ENCODE data around the gene KRT82. TPM values are rescaled to one million over a fixed set of nuclear protein-coding genes. Genes with fewer than 3 reads are reported as not detected.

The KRT82 gene
- total and polyA plus RNA-seq, 7 donors = not detected

- 61 to 65% (median 64%) methylated on average over 20 of the region's 20 CpGs for WGBS, 3 donors
- H3K36me3 ChIP-seq (ENCODE audit: insufficient read depth in 1 of 2, low read depth in 1 of 2) = no peaks in the 10 kb centered on the region
- no peak within 1 kb of the TSS for H3K27ac ChIP-seq
- no peaks in the 10 kb centered on the region for H3K4me1 ChIP-seq
- ATAC-seq = no peak
- no peaks in the 10 kb centered on the region for H3K9me3 ChIP-seq
- DNase-seq = no peak
- no peak within 1 kb of the TSS for H3K4me3 ChIP-seq
- peaks cover 0 to 21% (median 2%) of the 10 kb centered on the region in 3 donors for H3K27me3 ChIP-seq (ENCODE audit: insufficient read depth in 3 of 3, low read length in 2 of 3)
- TF ChIP-seq CTCF (IDR thresholded peaks at IDR 0.05) = no peak
- intact Hi-C loops (cut with DNase I) = no loop called here
These were observed 28.1 kb upstream of the KRT82 start, which contains the start of gene KRT75 for GRCh38 chr12:52434081-52434733. Gene KRT75 (minus strand): TSS chr12:52434371. CDS start chr12:52434304, 67 bp downstream.

DNA sequence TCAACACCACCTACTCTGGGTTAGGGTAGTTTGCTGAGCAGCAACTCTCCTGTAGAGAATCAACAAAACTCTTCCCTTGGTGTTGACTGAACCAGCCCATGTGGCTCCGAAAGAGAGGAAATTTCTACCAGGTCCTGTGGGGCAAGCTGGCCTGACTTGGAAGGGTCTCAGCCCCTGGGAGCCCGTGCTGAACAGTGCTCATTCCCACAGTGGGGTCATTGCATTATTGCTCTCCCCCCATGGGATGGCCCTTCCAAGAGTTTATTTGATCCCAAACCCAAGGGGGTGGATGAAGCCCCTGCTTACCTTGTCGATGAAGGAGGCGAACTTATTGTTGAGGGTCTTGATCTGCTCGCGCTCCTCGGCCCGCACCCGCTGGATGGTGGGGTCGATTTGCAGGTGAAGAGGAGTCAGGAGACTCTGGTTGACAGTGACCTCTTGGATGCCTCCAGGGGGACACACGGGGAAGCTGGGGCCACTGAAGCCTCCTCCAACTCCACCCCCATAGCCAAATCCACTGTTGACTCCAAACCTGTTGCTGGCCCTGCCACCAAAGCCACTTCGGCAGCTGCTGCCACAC lies 27.5 kb upstream of the KRT82 start:
- intact Hi-C loops (cut with DNase I) = no loop called here
- 87 to 89% (median 88%) methylated on average over 12 of the region's 12 CpGs for WGBS, 3 donors
- DNase-seq (no peak), ATAC-seq (no peak)
- H3K4me1 ChIP-seq = no peaks in the 10 kb centered on the region
- H3K36me3 ChIP-seq (ENCODE audit: insufficient read depth in 1 of 2, low read depth in 1 of 2) = no peaks in the 10 kb centered on the region
- no peak overlapping the region for H3K4me3 ChIP-seq
- H3K27me3 ChIP-seq (ENCODE audit: insufficient read depth in 3 of 3, low read length in 2 of 3) = peaks cover 0 to 23% (median 2%) of the 10 kb centered on the region in 3 donors
- no peaks in the 10 kb centered on the region for H3K9me3 ChIP-seq
- no peak overlapping the region for H3K27ac ChIP-seq
- no peak for TF ChIP-seq CTCF (IDR thresholded peaks at IDR 0.05)

DNA sequence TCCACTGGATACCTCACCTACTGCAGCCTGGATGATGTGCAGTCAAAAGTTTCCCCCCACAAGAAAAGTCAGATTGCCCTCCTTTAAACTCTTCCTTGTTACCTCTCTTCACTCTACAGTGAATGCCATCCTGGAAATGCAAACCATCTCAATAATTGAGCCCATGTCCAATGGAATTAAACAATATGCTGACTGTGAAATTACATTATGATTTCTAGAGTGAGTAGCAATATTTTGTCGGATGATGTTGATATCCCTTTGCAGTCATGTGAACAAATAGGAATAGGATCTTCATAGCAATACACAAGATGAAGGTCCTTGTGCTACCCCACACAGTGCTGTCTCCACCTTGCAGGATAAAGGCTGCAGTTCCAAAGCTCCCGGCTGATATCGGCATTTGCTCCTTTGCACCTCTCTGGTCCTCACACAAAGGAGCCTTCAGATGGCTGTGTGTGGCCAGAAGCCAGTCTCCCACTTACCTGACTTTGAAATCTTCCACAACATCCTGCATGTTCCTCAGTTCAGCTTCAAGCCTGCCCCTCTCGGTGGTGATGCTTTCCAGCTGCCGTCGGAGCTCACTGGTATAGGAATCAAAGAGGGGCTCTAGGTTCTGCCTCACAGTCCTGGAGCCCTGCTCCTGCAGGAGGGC lies 26.5 kb upstream of the KRT82 start:
- DNase-seq = no peak

DNA sequence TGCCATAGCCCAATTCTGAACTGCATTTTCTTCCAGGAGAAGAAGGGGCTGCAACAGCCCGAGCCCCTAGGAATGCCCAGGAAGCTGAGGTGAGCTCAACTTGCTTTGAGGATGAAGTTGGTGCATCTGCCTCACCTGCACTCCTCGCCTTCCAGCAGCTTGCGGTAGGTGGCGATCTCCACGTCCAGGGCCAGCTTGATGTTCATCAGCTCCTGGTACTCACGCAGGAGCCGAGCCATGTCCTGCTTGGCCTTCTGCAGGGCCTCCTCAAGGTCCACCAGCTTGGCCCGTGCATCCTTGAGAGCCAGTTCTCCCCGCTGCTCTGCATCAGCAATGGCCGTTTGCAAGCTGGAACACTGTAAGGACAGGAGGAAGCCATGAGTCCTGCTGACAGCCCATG lies 22.0 kb upstream of the KRT82 start:
- DNase-seq = no peak
- Histone ChIP-seq H3K4me3 (no peak overlapping the region), H3K36me3 (ENCODE audit: insufficient read depth in 1 of 2, low read depth in 1 of 2) (no peaks in the 10 kb centered on the region), H3K9me3 (no peaks in the 10 kb centered on the region), H3K4me1 (no peaks in the 10 kb centered on the region), H3K27me3 (ENCODE audit: insufficient read depth in 3 of 3, low read length in 2 of 3) (peaks cover 0 to 8% (median 2%) of the 10 kb centered on the region in 3 donors), H3K27ac (no peak overlapping the region)
- no peak for ATAC-seq
- WGBS, 3 donors = 81 to 89% (median 86%) methylated on average over 10 of the region's 10 CpGs
- TF ChIP-seq CTCF (IDR thresholded peaks at IDR 0.05) = no peak
- intact Hi-C loops (cut with DNase I) = no loop called here

More for the DNA sequence above, 26.5 kb upstream of the KRT82 start:
- WGBS, 3 donors = 74 to 81% (median 79%) methylated on average over 6 of the region's 6 CpGs
- no peak for ATAC-seq
- Histone ChIP-seq H3K27ac (no peak overlapping the region), H3K27me3 (ENCODE audit: insufficient read depth in 3 of 3, low read length in 2 of 3) (peaks cover 0 to 23% (median 2%) of the 10 kb centered on the region in 3 donors), H3K4me3 (no peak overlapping the region), H3K4me1 (no peaks in the 10 kb centered on the region), H3K9me3 (no peaks in the 10 kb centered on the region), H3K36me3 (ENCODE audit: insufficient read depth in 1 of 2, low read depth in 1 of 2) (no peaks in the 10 kb centered on the region)
- no peak for TF ChIP-seq CTCF (IDR thresholded peaks at IDR 0.05)
- intact Hi-C loops (cut with DNase I) = no loop called here
